ENCODE measurements around the gene IL6ST.
A peak's percentile ranks its signal among the peaks of the same experiment; 100 is the strongest.
"Not testable (repeated sequence)": the region's sequence is repeated elsewhere in the genome, so short reads cannot be mapped to it uniquely, and the experiment has no call there.

The IL6ST gene

DNA sequence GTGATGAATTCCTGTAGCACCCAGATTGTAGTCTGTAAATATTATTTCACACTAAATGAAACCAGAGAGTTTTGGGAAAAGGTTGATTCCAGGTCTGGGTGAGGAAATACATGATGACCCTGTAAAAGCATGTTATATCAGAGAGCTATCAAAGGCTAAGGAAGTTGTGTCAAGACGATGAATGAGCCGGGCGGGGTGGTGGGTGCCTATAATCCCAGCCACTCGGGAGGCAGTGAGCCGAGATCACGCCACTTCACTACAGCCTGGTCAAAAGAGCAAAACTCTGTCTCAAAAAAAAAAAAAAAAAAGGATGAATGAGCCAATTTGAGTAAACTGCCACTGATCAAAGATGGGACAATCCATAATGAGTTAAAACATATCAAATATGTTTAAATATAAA, 29.2 kb downstream of the IL6ST start:
- no peak overlapping the region for H3K4me3 ChIP-seq (ENCODE audit: control insufficient read depth, low read depth, low read length)
- TF ChIP-seq, protein P1, sequence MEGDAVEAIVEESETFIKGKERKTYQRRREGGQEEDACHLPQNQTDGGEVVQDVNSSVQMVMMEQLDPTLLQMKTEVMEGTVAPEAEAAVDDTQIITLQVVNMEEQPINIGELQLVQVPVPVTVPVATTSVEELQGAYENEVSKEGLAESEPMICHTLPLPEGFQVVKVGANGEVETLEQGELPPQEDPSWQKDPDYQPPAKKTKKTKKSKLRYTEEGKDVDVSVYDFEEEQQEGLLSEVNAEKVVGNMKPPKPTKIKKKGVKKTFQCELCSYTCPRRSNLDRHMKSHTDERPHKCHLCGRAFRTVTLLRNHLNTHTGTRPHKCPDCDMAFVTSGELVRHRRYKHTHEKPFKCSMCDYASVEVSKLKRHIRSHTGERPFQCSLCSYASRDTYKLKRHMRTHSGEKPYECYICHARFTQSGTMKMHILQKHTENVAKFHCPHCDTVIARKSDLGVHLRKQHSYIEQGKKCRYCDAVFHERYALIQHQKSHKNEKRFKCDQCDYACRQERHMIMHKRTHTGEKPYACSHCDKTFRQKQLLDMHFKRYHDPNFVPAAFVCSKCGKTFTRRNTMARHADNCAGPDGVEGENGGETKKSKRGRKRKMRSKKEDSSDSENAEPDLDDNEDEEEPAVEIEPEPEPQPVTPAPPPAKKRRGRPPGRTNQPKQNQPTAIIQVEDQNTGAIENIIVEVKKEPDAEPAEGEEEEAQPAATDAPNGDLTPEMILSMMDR (conservative IDR thresholded peaks at IDR 0.05; ENCODE audit: control insufficient read depth, insufficient read depth, low read depth, low read length): no peak
- DNase-seq (ENCODE audit: low read depth): no peak

DNA sequence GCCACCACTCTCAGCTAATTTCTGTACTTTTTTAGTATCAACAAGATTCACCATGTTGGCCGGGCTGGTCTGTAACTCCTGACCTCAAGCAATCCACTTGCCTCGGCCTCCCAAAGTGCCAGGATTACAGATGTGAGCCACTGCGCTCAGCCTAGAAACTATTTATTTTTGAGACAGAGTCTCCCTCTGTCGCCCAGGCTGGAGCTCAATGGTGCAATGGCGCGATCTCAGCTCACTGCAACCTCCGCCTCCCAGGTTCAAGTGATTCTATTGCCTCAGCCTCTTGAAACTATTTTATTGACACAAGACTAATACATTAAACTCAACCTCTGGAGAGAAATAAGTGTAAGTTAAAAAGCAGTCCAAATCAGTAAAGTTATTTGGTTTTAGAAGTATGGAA, 34.0 kb downstream of the IL6ST start:
- DNase-seq (ENCODE audit: low read depth): no peak
- H3K4me3 ChIP-seq (ENCODE audit: control insufficient read depth, low read depth, low read length): no peak overlapping the region
- TF ChIP-seq, protein P1 (conservative IDR thresholded peaks at IDR 0.05; ENCODE audit: control insufficient read depth, insufficient read depth, low read depth, low read length): no peak

DNA sequence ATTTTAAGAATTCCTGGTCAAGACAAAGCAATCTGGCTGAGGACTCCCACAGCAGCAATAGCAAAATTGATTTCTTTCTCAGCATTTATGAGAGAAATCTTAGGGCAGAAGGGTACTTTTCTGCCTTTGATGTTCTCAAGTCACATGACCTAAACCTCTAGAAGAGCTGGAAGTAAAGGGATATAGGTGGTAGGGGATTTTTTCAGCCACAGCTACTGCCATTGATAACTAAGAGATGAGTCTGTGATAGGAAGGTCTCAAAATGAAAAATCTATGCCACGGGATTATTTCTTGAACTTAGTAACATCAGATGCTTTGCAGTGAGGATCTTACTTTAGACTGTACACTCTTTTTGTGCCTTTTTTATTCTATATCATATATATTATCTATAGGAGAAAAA, 35.6 kb downstream of the IL6ST start:
- no peak for DNase-seq (ENCODE audit: low read depth)
- H3K4me3 ChIP-seq (ENCODE audit: control insufficient read depth, low read depth, low read length): no peak overlapping the region
- TF ChIP-seq, protein P1 (conservative IDR thresholded peaks at IDR 0.05; ENCODE audit: control insufficient read depth, insufficient read depth, low read depth, low read length): no peak

DNA sequence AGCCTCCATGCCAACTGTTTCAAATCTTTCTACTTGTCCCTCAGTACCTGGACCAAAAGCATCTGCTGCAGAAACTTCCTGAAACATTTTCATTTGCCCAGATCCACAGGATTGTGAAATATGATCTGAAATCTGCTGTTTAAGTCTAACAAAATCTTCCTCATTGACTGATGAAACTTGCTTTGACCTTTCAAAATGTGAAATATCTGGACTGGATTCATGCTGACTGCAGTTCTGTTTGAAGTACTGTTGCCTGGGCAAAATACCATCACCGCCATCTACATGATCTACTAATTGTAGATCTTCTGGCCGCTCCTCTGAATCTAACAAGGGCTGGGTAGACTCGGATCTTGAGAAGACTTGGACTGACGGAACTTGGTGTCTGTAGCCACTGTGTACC, 53.6 kb downstream of the IL6ST start:
- H3K4me3 ChIP-seq (ENCODE audit: control insufficient read depth, low read depth, low read length); DNase-seq (ENCODE audit: low read depth): not testable (repeated sequence)

DNA sequence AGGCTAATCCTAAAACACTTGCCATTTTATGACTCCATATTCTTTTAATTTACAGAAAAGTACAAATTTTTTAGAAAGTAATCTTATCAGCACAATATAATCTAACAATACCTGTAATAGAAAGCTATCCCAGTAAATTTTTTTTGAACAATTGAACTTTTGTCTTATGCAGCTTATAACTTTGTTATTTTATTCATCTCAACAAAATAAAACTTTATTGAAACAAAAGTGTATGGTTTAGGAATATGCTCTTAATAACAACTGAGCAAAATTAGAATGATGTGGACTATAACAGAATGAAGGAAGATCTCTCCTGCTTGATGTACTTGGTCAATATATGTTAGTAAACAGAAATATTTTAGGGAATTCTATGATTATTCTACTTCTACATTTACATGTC, 57.2 kb downstream of the IL6ST start:
- H3K4me3 ChIP-seq (ENCODE audit: control insufficient read depth, low read depth, low read length); DNase-seq (ENCODE audit: low read depth): not testable (repeated sequence)

DNA sequence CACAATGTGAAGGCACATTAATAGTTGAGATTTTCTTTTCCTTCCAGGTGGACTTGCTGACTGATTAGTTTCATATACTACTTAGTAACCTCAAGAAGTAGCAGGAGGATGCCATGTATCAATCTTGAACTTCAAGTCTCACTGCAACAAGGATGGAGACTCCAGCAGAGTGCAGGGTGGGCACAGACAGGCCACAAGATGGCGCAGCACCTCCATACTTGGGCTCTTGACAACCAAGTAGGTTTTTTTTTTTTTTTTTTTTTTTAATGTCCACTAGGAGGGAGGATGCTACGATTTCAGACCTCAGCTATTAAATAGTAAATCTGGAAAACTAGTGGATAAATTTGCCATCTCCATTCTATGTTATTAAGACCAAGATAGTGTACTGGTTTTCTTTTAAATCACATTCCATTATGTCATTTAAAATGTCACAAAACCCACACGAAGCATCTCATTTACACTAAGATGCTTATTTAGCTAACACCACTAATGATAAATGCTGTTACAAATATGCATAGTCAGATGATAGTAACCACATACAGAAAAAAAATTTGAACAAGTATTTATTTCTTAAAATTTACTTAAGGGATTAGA, 58.6 kb downstream of the IL6ST start:
- TF ChIP-seq, protein P1 (conservative IDR thresholded peaks at IDR 0.05; ENCODE audit: control insufficient read depth, insufficient read depth, low read depth, low read length): peak; percentile 92
- H3K4me3 ChIP-seq (ENCODE audit: control insufficient read depth, low read depth, low read length): no peak overlapping the region
- peak; percentile 88 for DNase-seq (ENCODE audit: low read depth)

DNA sequence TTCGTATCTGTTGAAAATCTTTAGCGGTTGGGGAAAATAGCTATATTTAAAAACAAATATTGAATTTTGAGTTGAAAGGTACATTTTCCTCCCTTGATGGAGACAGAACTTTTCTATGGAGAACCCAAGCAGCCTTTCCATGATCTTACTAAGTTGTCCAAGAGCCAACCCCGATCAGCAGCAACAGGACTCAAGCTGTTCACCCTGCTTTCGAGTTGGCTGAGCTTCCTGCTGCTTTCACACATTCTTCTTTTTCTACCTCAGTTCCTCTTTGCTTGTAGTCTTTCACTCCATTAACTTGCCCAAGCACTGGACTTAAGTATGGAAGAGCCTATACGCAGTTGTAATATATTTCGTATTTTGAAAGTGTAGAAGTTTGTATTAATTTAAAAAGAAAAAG, 59.4 kb downstream of the IL6ST start:
- DNase-seq (ENCODE audit: low read depth): no peak
- TF ChIP-seq, protein P1 (conservative IDR thresholded peaks at IDR 0.05; ENCODE audit: control insufficient read depth, insufficient read depth, low read depth, low read length): no peak
- no peak overlapping the region for H3K4me3 ChIP-seq (ENCODE audit: control insufficient read depth, low read depth, low read length)

DNA sequence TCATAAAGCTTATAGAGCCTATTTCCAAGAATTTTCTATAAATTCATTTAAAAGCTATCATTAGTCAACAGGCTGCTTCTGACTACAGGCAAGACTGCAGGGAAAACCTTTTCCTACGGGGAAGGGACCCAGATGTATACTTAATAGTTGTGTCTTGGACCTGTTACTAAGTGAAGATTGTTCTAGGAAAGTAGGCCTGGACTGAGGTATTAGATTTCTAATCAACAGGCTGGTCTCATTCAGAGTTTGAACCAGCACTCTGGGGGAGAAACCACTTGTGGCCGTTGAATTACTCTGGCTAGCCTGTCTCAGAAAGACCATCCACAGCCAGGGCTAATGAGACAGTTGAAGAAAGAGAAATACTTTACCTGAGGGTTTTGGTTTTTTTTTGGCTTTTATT, 60.0 kb downstream of the IL6ST start:
- no peak overlapping the region for H3K4me3 ChIP-seq (ENCODE audit: control insufficient read depth, low read depth, low read length)
- no peak for DNase-seq (ENCODE audit: low read depth)
- TF ChIP-seq, protein P1 (conservative IDR thresholded peaks at IDR 0.05; ENCODE audit: control insufficient read depth, insufficient read depth, low read depth, low read length): no peak

Measured in fibroblast of mammary gland (primary cell).